H1 (cell line): Measurements from ENCODE around the gene C1QA. TPM values are rescaled to one million over a fixed set of nuclear protein-coding genes. Genes with fewer than 3 reads are reported as not detected.

Experiments used
- CTCF ChIA-PET: fragments of 300-600 bp; sonication (Branson Sonifier 250); formaldehyde crosslinking; loops from one replicate; lab custom pipeline; 2021; ENCODE audit not compliant: partially characterized antibody; lab: Charles Lee
- POLR2A ChIA-PET: fragments of 300-600 bp; sonication (Branson Sonifier 250); formaldehyde crosslinking; loops from one replicate; lab custom pipeline; 2021; ENCODE audit warnings: inconsistent platforms; ENCODE audit not compliant: partially characterized antibody; lab: Charles Lee
- DNase-seq, 2 experiments: peaks; one replicate each; pipeline versions ENCODE4 v3.0.0 to v3.0.0-alpha.2; 2010 to 2022; ENCODE audit warnings: low spot score in 2 of 2, low read depth in 1 of 2, mixed read lengths in 1 of 2
- FAIRE-seq: peaks from 2 replicates; lab custom pipeline; 2011; peaks lifted over from hg19 to GRCh38; lab: Jason Lieb, UNC
- H2AFZ ChIP-seq: 2 replicates; pipeline ENCODE4 v1.8.1; 2012; ENCODE audit warnings: low read length, inconsistent platforms
- H2AK5ac ChIP-seq: 2 replicates; pipeline ENCODE4 v1.6.1; 2013; ENCODE audit warnings: low read depth, low read length
- H2BK120ac ChIP-seq: replicated peaks from 2 replicates; pipeline ENCODE3; 2013; ENCODE audit warnings: low read depth, low read length, inconsistent platforms
- H2BK12ac ChIP-seq: 2 replicates; pipeline ENCODE4 v1.6.1; 2013; ENCODE audit warnings: low read depth, low read length
- H2BK15ac ChIP-seq: 2 replicates; pipeline ENCODE4 v1.6.1; 2013; ENCODE audit warnings: low read length
- H2BK20ac ChIP-seq: 2 replicates; pipeline ENCODE4 v1.6.1; 2013; ENCODE audit warnings: low read length
- H2BK5ac ChIP-seq: 2 replicates; pipeline ENCODE4 v1.6.1; 2013; ENCODE audit warnings: low read depth, low read length
- H3K14ac ChIP-seq: 2 replicates; pipeline ENCODE4 v1.6.1; 2013; ENCODE audit warnings: inconsistent platforms; ENCODE audit not compliant: insufficient read length
- H3K18ac ChIP-seq: 2 replicates; pipeline ENCODE4 v1.6.1; 2013; ENCODE audit warnings: low read length; ENCODE audit errors: extremely low read depth
- H3K23ac ChIP-seq: 2 replicates; pipeline ENCODE4 v1.6.1; 2013; ENCODE audit warnings: inconsistent platforms; ENCODE audit not compliant: insufficient read length
- H3K23me2 ChIP-seq: 2 replicates; pipeline ENCODE4 v1.6.1; 2013; ENCODE audit warnings: low read depth, low read length
- H3K27ac ChIP-seq: 2 replicates; pipeline ENCODE4 v1.6.1; 2011; ENCODE audit warnings: low read depth, low read length, inconsistent platforms
- H3K27me3 ChIP-seq, 4 experiments: replicated peaks in 1 of 4; 1 replicate in 1 of 4; 2 replicates in 3 of 4; pipeline versions ENCODE4 v1.6.1 to v1.8.1; 2011 to 2013; ENCODE audit warnings: low read length in 3 of 4, mild to moderate bottlenecking in 3 of 4, inconsistent platforms in 2 of 4, mixed read lengths in 2 of 4, moderate library complexity in 1 of 4; ENCODE audit not compliant: control insufficient read depth in 3 of 4, insufficient read depth in 3 of 4; ENCODE audit errors: extremely low read depth in 1 of 4
- H3K36me3 ChIP-seq, 4 experiments: 2 replicates each; pipeline versions ENCODE4 v1.6.1 to v1.8.1; 2011 to 2013; ENCODE audit warnings: mild to moderate bottlenecking in 4 of 4, low read length in 3 of 4, moderate library complexity in 2 of 4, control low read depth in 1 of 4, inconsistent platforms in 1 of 4; ENCODE audit not compliant: insufficient read depth in 4 of 4, control insufficient read depth in 2 of 4
- H3K4ac ChIP-seq: replicated peaks from 2 replicates; pipeline ENCODE3; 2013; ENCODE audit warnings: low read length, low read depth, mixed read lengths, inconsistent platforms; ENCODE audit not compliant: insufficient read length
- H3K4me1 ChIP-seq, 4 experiments: replicated peaks in 1 of 4; 1 replicate in 1 of 4; 2 replicates in 3 of 4; pipeline versions ENCODE4 v1.6.1 to v1.8.1; 2011 to 2013; ENCODE audit warnings: low read length in 3 of 4, inconsistent platforms in 2 of 4, mixed read lengths in 1 of 4; ENCODE audit not compliant: insufficient read depth in 4 of 4, control insufficient read depth in 3 of 4
- H3K4me2 ChIP-seq, 2 experiments: 2 replicates each; pipeline versions ENCODE4 v1.6.1 to v1.8.1; 2011 to 2013; ENCODE audit warnings: low read depth in 2 of 2, low read length in 2 of 2, control low read depth in 1 of 2, inconsistent platforms in 1 of 2, mild to moderate bottlenecking in 1 of 2; ENCODE audit not compliant: insufficient read depth in 1 of 2
- H3K4me3 ChIP-seq, 4 experiments: fragments of 200-600, 300-600 bp in 1 of 4; sonication (generic), shearing (Covaris generic), sonication (Bioruptor Twin) in 1 of 4; 2 replicates each; pipeline versions ENCODE4 v1.5.1 to v1.8.1; 2011 to 2016; ENCODE audit warnings: low read length in 4 of 4, low read depth in 3 of 4, control low read depth in 2 of 4, inconsistent platforms in 2 of 4, mild to moderate bottlenecking in 2 of 4, mixed read lengths in 1 of 4, moderate library complexity in 1 of 4; ENCODE audit not compliant: insufficient read depth in 2 of 4; ENCODE audit errors: extremely low read depth in 1 of 4
- H3K56ac ChIP-seq: replicated peaks from 2 replicates; pipeline ENCODE3; 2013; ENCODE audit warnings: low read depth, mild to moderate bottlenecking, mixed read lengths, low read length, inconsistent platforms; ENCODE audit not compliant: insufficient read length
- H3K79me1 ChIP-seq: 2 replicates; pipeline ENCODE4 v1.6.1; 2013; ENCODE audit warnings: low read depth, low read length, control low read depth
- H3K79me2 ChIP-seq, 2 experiments: 2 replicates each; pipeline versions ENCODE4 v1.6.1 to v1.8.1; 2012 to 2013; ENCODE audit warnings: low read length in 2 of 2, mild to moderate bottlenecking in 2 of 2, inconsistent platforms in 1 of 2; ENCODE audit not compliant: insufficient read depth in 2 of 2, control insufficient read depth in 1 of 2
- H3K9ac ChIP-seq, 4 experiments: replicated peaks in 1 of 4; 1 replicate in 1 of 4; 2 replicates in 3 of 4; pipeline versions ENCODE4 v1.6.1 to v1.8.1; 2011 to 2013; ENCODE audit warnings: low read depth in 3 of 4, low read length in 3 of 4, control low read depth in 2 of 4, mild to moderate bottlenecking in 2 of 4, moderate library complexity in 2 of 4, inconsistent platforms in 1 of 4; ENCODE audit errors: extremely low read depth in 1 of 4
- H3K9me3 ChIP-seq, 2 experiments: 2 replicates each; pipeline versions ENCODE4 v1.6.1 to v1.8.1; 2012 to 2013; ENCODE audit warnings: mild to moderate bottlenecking in 2 of 2, moderate library complexity in 2 of 2, control low read depth in 1 of 2, inconsistent platforms in 1 of 2, low read depth in 1 of 2, low read length in 1 of 2, mixed read lengths in 1 of 2; ENCODE audit not compliant: insufficient read depth in 2 of 2
- H4K20me1 ChIP-seq, 2 experiments: replicated peaks in 1 of 2; 2 replicates each; pipeline versions ENCODE3 to v1.8.1; 2011 to 2013; ENCODE audit warnings: inconsistent platforms in 2 of 2, low read length in 2 of 2, mild to moderate bottlenecking in 1 of 2; ENCODE audit not compliant: insufficient read depth in 2 of 2, control insufficient read depth in 1 of 2
- H4K5ac ChIP-seq: 2 replicates; pipeline ENCODE4 v1.6.1; 2013; ENCODE audit warnings: low read length, low read depth, mixed read lengths, inconsistent platforms; ENCODE audit not compliant: insufficient read length
- H4K8ac ChIP-seq: 2 replicates; pipeline ENCODE4 v1.8.0; 2013; ENCODE audit warnings: mild to moderate bottlenecking, moderate library complexity, low read length, inconsistent platforms; ENCODE audit not compliant: insufficient read depth; ENCODE audit errors: extremely low read depth
- H4K91ac ChIP-seq: replicated peaks from 2 replicates; pipeline ENCODE3; 2013; ENCODE audit warnings: low read length, mixed read lengths, inconsistent platforms; ENCODE audit not compliant: insufficient read length
- CHD2 ChIP-seq: IDR thresholded peaks from 2 replicates; pipeline ENCODE4 v1.6.1; 2012; ENCODE audit warnings: low read length, improper control_type of control experiment
- KDM1A ChIP-seq: fragments of 200-600, 300-600 bp; sonication (generic); IDR thresholded peaks from 2 replicates; pipeline ENCODE4 v1.7.1; 2016; ENCODE audit warnings: mild to moderate bottlenecking, low read length, borderline replicate concordance
- NRF1 ChIP-seq: IDR thresholded peaks from 2 replicates; pipeline ENCODE4 v1.6.1; 2011; ENCODE audit warnings: mild to moderate bottlenecking, low read depth, low read length, improper control_type of control experiment
- SP1 ChIP-seq: IDR thresholded peaks from 2 replicates; pipeline ENCODE4 v1.6.1; 2011; ENCODE audit warnings: low read depth, low read length
- SP2 ChIP-seq: IDR thresholded peaks from 2 replicates; pipeline ENCODE4 v1.6.1; 2012; ENCODE audit warnings: mild to moderate bottlenecking, low read length, inconsistent platforms
- SUZ12 ChIP-seq: fragments of 200-600 bp; sonication (generic); IDR thresholded peaks from 2 replicates; pipeline ENCODE4 v1.6.1; 2012; ENCODE audit warnings: mild to moderate bottlenecking, inconsistent platforms, low read length, moderate library complexity, mixed read lengths
- WGBS, 2 experiments: shearing (Covaris generic) in 1 of 2; methylation state at CpG; one replicate each; pipeline versions ENCODE4 v1.1.6 to v1.1.7; 2013 to 2015; ENCODE audit warnings: low lambda C conversion rate in 2 of 2, mixed read lengths in 2 of 2, inconsistent platforms in 1 of 2, low coverage in 1 of 2, missing lambda C conversion rate in 1 of 2; ENCODE audit not compliant: insufficient replicate concordance in 2 of 2, insufficient coverage in 1 of 2, insufficient read length in 1 of 2; ENCODE audit errors: extremely low coverage in 1 of 2, missing lambda C conversion rate in 1 of 2; 5-methylcytosine and 5-hydroxymethylcytosine counted together
- polyA plus RNA-seq, 7 experiments: library from polyadenylated mRNA; depleted of rRNA in 3 of 7; stranded (reverse) in 5 of 7; unstranded in 2 of 7; fragments of >200 nt in 5 of 7; fragments of 200-250 nt in 2 of 7; gene quantifications; 1 replicate in 5 of 7; 2 replicates in 1 of 7; 4 replicates in 1 of 7; pipeline versions ENCODE4 v1.2.1 to v1.2.3, GENCODE V29; 2011 to 2013; ENCODE audit warnings: missing spikeins in 2 of 7, mixed read lengths in 2 of 7
- total RNA-seq: library from RNA; stranded (reverse); fragmentation: NEBNext Ultra II Directional; extraction: Animal tissue kit (Norgen Biotek cat#: 25700); gene quantifications from 2 replicates; pipeline ENCODE4 v1.2.1, GENCODE V29; 2021

C1QA gene
- total and polyA plus RNA-seq, 2 of the 8 experiments (the other 6 are each of a cell fraction or from before 2014, with no cell fraction given): not detected

DNA sequence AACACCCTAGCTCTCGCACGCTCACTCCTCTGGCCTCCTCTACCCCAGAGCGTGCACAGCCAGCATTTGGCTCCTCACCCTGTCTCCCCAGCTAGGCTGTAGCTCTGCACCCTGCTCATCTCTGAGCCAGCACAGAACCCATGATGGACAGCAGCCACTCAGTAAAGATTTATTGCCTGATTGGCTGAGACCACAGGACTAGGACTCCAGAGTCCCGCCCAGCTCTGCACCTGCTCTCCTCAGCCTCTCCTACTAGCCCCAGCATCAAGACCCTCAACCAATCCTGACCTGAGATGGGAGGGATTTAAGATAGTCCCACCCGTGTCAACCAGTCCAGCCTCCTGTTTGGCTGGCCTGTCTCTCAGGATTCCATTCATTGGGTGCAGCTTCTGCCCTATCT lies 25.9 kb downstream of the C1QA start:
- Histone ChIP-seq H3K23ac (no peak overlapping the region), H4K8ac (no peak overlapping the region), H3K18ac (no peak overlapping the region), H4K20me1 (peaks cover 0 to 7% of the 10 kb centered on the region in 2 experiments), H4K91ac (no peak overlapping the region), H3K27me3 (no peaks in the 10 kb centered on the region; a peak in 3 of 7 replicates), H2BK5ac (no peak overlapping the region), H3K23me2 (peaks cover 9% of the 10 kb centered on the region), H3K14ac (no peak overlapping the region), H2BK20ac (0 out of 2 replicates have a peak overlapping the region, but pooled peaks have one; percentile 21), H3K4me1 (peaks cover 0 to 1% (median 0%) of the 10 kb centered on the region in 4 experiments; a peak in 1 of 7 replicates), H2BK15ac (0 out of 2 replicates have a peak overlapping the region, but pooled peaks have one; percentile 53), H3K9ac (no peak overlapping the region), H2BK120ac (no peak overlapping the region), H3K4me2 (peak overlapping the region in 1 of 2 experiments; percentile 5; a peak in 1 of 4 replicates), H3K9me3 (no peaks in the 10 kb centered on the region), H2AK5ac (no peak overlapping the region; the same call in 1 of the 2 replicates), H3K79me1 (no peaks in the 10 kb centered on the region), H4K5ac (no peak overlapping the region), H3K27ac (no peak overlapping the region), H3K4ac (peak overlapping the region; percentile 14), H2AFZ (0 out of 2 replicates have a peak overlapping the region, but pooled peaks have one; percentile 83), H3K56ac (no peak overlapping the region), H3K79me2 (no peaks in the 10 kb centered on the region), H3K4me3 (no peak overlapping the region), H3K36me3 (no peaks in the 10 kb centered on the region), H2BK12ac (no peak overlapping the region)
- ChIA-PET CTCF (interaction anchor here (0.5 to 4.0 kb wide), 9 partner anchors 9 to 303 kb away, joined by 3 to 27 read pairs (median 5); partner anchors contain the start of genes C1QB and C1QC), POLR2A (no interaction called here)
- FAIRE-seq (peak; percentile 91), DNase-seq (peak in 1 of 2 experiments; percentile 56)
- WGBS, 2 experiments: 78% methylated on average over 5 of the region's 5 CpGs; no CpG with 5 or more reads in 1 of the 2 experiments
- TF ChIP-seq KDM1A: peak; percentile 51; the same call in 1 of the 2 replicates
- TF ChIP-seq SP1: peak; percentile 95
- TF ChIP-seq SP2: peak; percentile 71
- peak; percentile 78 for TF ChIP-seq CHD2
- TF ChIP-seq SUZ12: no peak
- no peak for TF ChIP-seq NRF1
